NT2/D1 (cell line): ENCODE data around the gene ATP6V0A4.

ENCODE experiments used
- DNase-seq: peaks from one replicate; pipeline ENCODE4 v3.0.0-alpha.2; 2011; ENCODE audit warnings: low read depth, low spot score
- H3K27me3 ChIP-seq: 2 replicates; pipeline ENCODE4 v1.6.0; 2011; ENCODE audit warnings: mild to moderate bottlenecking; ENCODE audit not compliant: insufficient read length, insufficient read depth
- H3K36me3 ChIP-seq: 2 replicates; pipeline ENCODE4 v1.6.1; 2011; ENCODE audit warnings: mild to moderate bottlenecking, low read length, mixed read lengths; ENCODE audit not compliant: insufficient read depth, insufficient read length
- H3K4me1 ChIP-seq: 2 replicates; pipeline ENCODE4 v1.5.1; 2011; ENCODE audit not compliant: insufficient read depth, insufficient read length
- H3K4me3 ChIP-seq: 2 replicates; pipeline ENCODE4 v1.5.1; 2011; ENCODE audit warnings: low read depth; ENCODE audit not compliant: insufficient read length
- H3K9ac ChIP-seq: 2 replicates; pipeline ENCODE4 v1.6.0; 2011; ENCODE audit warnings: low read depth; ENCODE audit not compliant: insufficient read length
- H3K9me3 ChIP-seq: 2 replicates; pipeline ENCODE4 v1.5.1; 2011; ENCODE audit warnings: mild to moderate bottlenecking, low read length; ENCODE audit not compliant: insufficient read depth
- SUZ12 ChIP-seq: IDR thresholded peaks from 2 replicates; pipeline ENCODE4 v1.6.1; 2011; ENCODE audit not compliant: insufficient read length, insufficient read depth; ENCODE audit errors: extremely low read depth
- YY1 ChIP-seq: IDR thresholded peaks from 2 replicates; pipeline ENCODE4 v1.6.1; 2011; ENCODE audit not compliant: insufficient read length, insufficient read depth
- ZNF274 ChIP-seq: IDR thresholded peaks from 2 replicates; pipeline ENCODE4 v1.6.1; 2011; ENCODE audit warnings: mild to moderate bottlenecking, low read depth, low read length

Gene ATP6V0A4

DNA sequence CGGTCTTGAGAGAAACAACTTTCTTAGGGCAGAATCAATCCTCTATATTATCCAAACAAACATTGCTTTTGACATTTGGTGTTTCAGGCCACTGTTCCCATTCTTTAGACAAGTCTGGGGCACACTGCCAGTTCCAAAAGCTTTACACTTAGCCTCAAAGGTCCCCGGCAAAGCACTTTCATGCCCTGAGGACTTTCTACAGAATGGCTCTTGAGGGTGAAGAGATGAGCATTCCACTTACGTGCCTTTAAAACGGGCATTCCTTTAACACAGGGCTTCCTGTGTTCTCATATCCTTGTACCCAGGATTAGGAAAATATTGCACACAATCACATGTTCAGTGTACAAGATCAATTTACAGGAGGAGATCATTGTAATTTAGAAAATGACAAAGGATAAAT is 13.3 kb downstream of the ATP6V0A4 start:
- DNase-seq: no peak
- no peak for TF ChIP-seq ZNF274

DNA sequence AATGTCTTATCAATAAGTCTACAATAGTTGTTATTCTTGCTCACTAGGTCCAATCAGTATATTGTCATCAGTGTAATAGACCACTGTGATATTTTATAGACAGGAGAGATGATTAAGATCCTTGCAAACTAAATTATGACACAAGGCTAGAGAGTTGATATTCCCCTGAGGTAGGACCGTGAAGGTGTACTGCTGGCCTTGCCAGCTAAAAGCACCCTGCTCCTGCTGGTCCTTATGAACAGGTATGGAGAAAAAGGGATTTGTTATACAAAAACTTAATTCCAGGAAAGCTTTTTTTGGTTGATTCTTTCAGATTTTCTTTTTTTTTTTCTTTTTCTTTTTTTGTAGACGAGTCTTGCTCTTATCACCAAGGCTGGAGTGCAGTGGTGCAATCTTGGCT is 17.0 kb downstream of the ATP6V0A4 start:
- no peaks in the 10 kb centered on the region for H3K4me1 ChIP-seq
- H3K4me3 ChIP-seq: no peak overlapping the region
- H3K9me3 ChIP-seq: no peaks in the 10 kb centered on the region
- no peak for DNase-seq
- no peaks in the 10 kb centered on the region for H3K27me3 ChIP-seq
- H3K9ac ChIP-seq: no peak overlapping the region
- TF ChIP-seq ZNF274: no peak
- H3K36me3 ChIP-seq: no peaks in the 10 kb centered on the region

More for the DNA sequence above, 13.3 kb downstream of the ATP6V0A4 start:
- Histone ChIP-seq H3K9ac (no peak overlapping the region), H3K4me1 (no peaks in the 10 kb centered on the region), H3K9me3 (no peaks in the 10 kb centered on the region; the same call in 1 of the 2 replicates), H3K4me3 (no peak overlapping the region), H3K36me3 (no peaks in the 10 kb centered on the region), H3K27me3 (no peaks in the 10 kb centered on the region)

DNA sequence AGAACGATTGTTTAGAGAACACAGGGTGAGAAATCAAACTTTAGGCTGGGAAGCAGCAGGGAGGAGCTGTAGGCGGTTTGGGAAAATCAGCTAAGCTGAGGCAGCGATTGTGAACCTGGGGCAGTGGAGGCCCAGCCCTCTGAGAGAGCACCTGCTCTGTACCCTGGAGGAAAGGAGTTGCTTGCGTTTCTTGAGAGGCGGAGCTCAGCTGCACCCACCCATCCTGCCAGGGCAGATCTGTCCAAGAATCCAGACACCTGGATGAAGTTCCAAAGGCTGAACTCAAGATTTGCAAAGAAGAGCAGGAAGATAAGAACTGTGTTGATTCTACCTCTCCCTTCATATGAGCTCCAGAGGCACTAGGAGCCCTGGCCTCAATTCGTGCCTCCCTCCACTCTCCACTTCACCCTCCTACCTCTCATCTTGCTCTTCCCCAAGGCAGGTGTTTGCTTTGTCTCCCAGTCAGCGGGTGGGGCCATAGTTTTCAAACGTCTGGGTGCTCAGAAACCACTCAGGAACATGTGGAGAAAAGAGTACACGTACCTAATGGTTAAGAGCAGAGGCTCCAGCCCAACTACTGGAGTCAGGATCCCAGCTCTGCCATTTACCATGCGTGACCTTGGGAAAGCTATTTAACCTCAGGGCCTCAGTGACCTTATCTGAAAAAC is 21.7 kb downstream of the ATP6V0A4 start:
- Histone ChIP-seq H3K36me3 (no peaks in the 10 kb centered on the region), H3K9me3 (no peaks in the 10 kb centered on the region), H3K9ac (no peak overlapping the region), H3K4me1 (no peaks in the 10 kb centered on the region), H3K4me3 (no peak overlapping the region), H3K27me3 (peaks cover 29% of the 10 kb centered on the region)
- no peak for TF ChIP-seq ZNF274
- TF ChIP-seq YY1: no peak
- TF ChIP-seq SUZ12: no peak
- no peak for DNase-seq

- Histone ChIP-seq H3K4me3 (no peak overlapping the region), H3K4me1 (no peaks in the 10 kb centered on the region), H3K9ac (no peak overlapping the region), H3K9me3 (no peaks in the 10 kb centered on the region), H3K36me3 (no peaks in the 10 kb centered on the region), H3K27me3 (peaks cover 40% of the 10 kb centered on the region)
- TF ChIP-seq SUZ12 (no peak), YY1 (no peak), ZNF274 (no peak)
- DNase-seq: peak; percentile 32
Measured at GRCh38 chr7:138773817-138774216, 24.2 kb downstream of the ATP6V0A4 start.

DNA sequence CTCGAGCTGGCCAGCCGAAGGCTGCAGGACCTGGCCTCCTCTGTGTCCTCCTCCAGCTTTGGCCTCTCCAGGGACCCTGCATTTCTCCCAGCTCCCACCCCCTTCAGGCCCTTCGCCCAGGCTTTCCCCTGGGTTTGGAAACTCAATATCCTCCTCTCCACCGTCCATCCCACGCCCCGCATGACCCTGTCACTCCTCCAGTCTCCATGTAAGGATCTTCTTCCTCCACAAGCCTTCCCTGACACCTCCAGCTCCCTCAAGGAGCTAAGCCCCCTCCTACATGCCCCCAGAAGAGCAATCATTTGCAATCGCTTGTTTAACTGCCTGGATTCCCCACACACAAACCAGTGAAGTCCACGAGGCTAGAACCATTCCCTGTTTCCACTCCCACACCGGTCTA is 24.8 kb downstream of the ATP6V0A4 start:
- H3K9ac ChIP-seq: no peak overlapping the region
- H3K36me3 ChIP-seq: no peaks in the 10 kb centered on the region
- no peaks in the 10 kb centered on the region for H3K4me1 ChIP-seq
- TF ChIP-seq YY1: no peak
- no peak for TF ChIP-seq ZNF274
- H3K4me3 ChIP-seq: no peak overlapping the region
- H3K9me3 ChIP-seq: no peaks in the 10 kb centered on the region
- peaks cover 40% of the 10 kb centered on the region for H3K27me3 ChIP-seq
- no peak for DNase-seq

GRCh38 chr7:138770904-138771303 is 27.1 kb downstream of the ATP6V0A4 start:
- H3K27me3 ChIP-seq: peaks cover 40% of the 10 kb centered on the region
- H3K9ac ChIP-seq: no peak overlapping the region
- H3K4me3 ChIP-seq: no peak overlapping the region
- H3K4me1 ChIP-seq: no peaks in the 10 kb centered on the region
- TF ChIP-seq ZNF274 (no peak), YY1 (no peak), SUZ12 (no peak)
- H3K9me3 ChIP-seq: no peaks in the 10 kb centered on the region
- no peak for DNase-seq
- no peaks in the 10 kb centered on the region for H3K36me3 ChIP-seq

- no peaks in the 10 kb centered on the region for H3K36me3 ChIP-seq
- no peak for DNase-seq
- no peak overlapping the region for H3K9ac ChIP-seq
- H3K27me3 ChIP-seq: peaks cover 30% of the 10 kb centered on the region
- TF ChIP-seq SUZ12: no peak
- no peak for TF ChIP-seq ZNF274
- TF ChIP-seq YY1: no peak
- H3K9me3 ChIP-seq: no peaks in the 10 kb centered on the region
- no peak overlapping the region for H3K4me3 ChIP-seq
- no peaks in the 10 kb centered on the region for H3K4me1 ChIP-seq
Measured at GRCh38 chr7:138768241-138768640, 29.8 kb downstream of the ATP6V0A4 start.
